ENCODE data around the gene RNF213.

DNA sequence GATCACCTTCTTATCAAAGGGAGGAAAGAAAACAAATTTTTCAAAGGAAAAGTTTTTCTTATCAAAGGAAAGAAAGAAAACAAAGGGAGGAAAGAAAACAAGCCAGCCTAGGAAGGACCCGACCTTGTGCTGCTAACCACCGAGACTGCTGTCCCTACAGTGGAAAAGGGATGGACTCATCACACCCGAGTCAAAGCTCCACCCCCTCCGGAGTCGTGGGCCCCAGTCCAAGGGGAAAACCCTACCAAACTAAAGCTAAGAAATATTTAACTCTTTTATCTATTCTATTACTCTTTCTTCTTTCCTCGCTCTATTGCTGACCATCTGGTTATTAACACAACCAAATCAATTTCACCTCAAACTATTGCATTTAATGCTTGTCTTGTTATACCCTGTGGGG is 148.2 kb downstream of the RNF213 start:
- TF ChIP-seq, protein P1, sequence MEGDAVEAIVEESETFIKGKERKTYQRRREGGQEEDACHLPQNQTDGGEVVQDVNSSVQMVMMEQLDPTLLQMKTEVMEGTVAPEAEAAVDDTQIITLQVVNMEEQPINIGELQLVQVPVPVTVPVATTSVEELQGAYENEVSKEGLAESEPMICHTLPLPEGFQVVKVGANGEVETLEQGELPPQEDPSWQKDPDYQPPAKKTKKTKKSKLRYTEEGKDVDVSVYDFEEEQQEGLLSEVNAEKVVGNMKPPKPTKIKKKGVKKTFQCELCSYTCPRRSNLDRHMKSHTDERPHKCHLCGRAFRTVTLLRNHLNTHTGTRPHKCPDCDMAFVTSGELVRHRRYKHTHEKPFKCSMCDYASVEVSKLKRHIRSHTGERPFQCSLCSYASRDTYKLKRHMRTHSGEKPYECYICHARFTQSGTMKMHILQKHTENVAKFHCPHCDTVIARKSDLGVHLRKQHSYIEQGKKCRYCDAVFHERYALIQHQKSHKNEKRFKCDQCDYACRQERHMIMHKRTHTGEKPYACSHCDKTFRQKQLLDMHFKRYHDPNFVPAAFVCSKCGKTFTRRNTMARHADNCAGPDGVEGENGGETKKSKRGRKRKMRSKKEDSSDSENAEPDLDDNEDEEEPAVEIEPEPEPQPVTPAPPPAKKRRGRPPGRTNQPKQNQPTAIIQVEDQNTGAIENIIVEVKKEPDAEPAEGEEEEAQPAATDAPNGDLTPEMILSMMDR (IDR thresholded peaks at IDR 0.05; ENCODE audit: low read length): no peak
- TF ChIP-seq EZH2phosphoT487 (IDR thresholded peaks at IDR 0.05; ENCODE audit: low read length) (no peak), EZH2 (optimal IDR thresholded peaks at IDR 0.05; ENCODE audit: low read depth, low read length) (no peak)
